HEK293T (cell line): ENCODE data around the gene MYO1H.

Source experiments
- BHLHE40 ChIP-seq: fragments of 450-650 bp; IDR thresholded peaks from 2 replicates; pipeline ENCODE4 v1.6.1; 2016; ENCODE audit warnings: mild to moderate bottlenecking, moderate library complexity, borderline replicate concordance
- ELF4 ChIP-seq: fragments of 450-650 bp; IDR thresholded peaks from 2 replicates; pipeline ENCODE4 v1.6.1; 2017; ENCODE audit warnings: antibody characterized with exemption
- FOXA1 ChIP-seq: fragments of 450-650 bp; IDR thresholded peaks from 2 replicates; pipeline ENCODE4 v1.6.1; 2016; ENCODE audit warnings: mild to moderate bottlenecking
- FOXK2 ChIP-seq: fragments of 450-650 bp; IDR thresholded peaks from 2 replicates; pipeline ENCODE4 v1.6.1; 2016; ENCODE audit warnings: mild to moderate bottlenecking
- FOXM1 ChIP-seq: fragments of 450-650 bp; IDR thresholded peaks from 2 replicates; pipeline ENCODE4 v1.6.1; 2017; ENCODE audit warnings: mild to moderate bottlenecking, borderline replicate concordance
- HDGF ChIP-seq: fragments of 450-650 bp; IDR thresholded peaks from 2 replicates; pipeline ENCODE4 v1.6.1; 2017; ENCODE audit warnings: antibody characterized with exemption, borderline replicate concordance
- LEF1 ChIP-seq: fragments of 450-650 bp; IDR thresholded peaks from 2 replicates; pipeline ENCODE4 v1.6.1; 2017; ENCODE audit warnings: mild to moderate bottlenecking, borderline replicate concordance
- NFRKB ChIP-seq: fragments of 450-650 bp; IDR thresholded peaks from 2 replicates; pipeline ENCODE4 v1.6.1; 2016; ENCODE audit warnings: mild to moderate bottlenecking, moderate library complexity
- ZNF384 ChIP-seq: fragments of 450-650 bp; IDR thresholded peaks from 2 replicates; pipeline ENCODE4 v1.6.1; 2016

DNA sequence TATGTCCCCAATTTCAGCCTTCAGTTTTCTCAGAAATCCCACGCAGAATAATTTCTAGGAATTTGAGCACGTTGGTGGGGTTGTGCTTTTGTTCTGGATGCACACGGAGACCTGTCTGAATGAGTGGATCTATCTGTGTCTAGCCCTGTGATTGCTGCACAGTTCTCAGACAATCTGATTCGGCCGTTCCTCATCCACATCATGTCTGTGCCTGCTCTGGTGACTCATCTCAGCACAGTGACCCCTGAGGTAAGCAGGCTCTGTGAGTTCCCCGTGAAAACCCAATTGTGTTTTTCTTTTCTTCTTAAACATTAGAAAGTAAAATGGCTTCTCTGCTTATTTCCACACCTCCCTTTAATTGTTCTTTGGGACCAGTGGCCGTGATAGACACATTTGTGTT is 150.0 kb downstream of the MYO1H start:
- no peak for TF ChIP-seq FOXK2
- TF ChIP-seq BHLHE40 = no peak
- no peak for TF ChIP-seq FOXM1
- no peak for TF ChIP-seq NFRKB
- TF ChIP-seq LEF1 = no peak
- no peak for TF ChIP-seq HDGF
- no peak for TF ChIP-seq FOXA1
- no peak for TF ChIP-seq ELF4
- no peak for TF ChIP-seq ZNF384
